ENCODE data around the gene CLMN. TPM values are rescaled to one million over a fixed set of nuclear protein-coding genes. Genes with fewer than 3 reads are reported as not detected.

The CLMN gene
- total and polyA plus RNA-seq, 2 of the 13 experiments (the other 11 are each of a cell fraction or from before 2014, with no cell fraction given), result 15.1 to 16.7 TPM

GRCh38 chr14:95319312-95320077, at the start of gene CLMN (continued):
- TF ChIP-seq FOXP4 (CRISPR knock-in tag; IDR thresholded peaks at IDR 0.05), result peak; percentile 35; the same call in 1 of the 2 replicates
- peak; percentile 38; the same call in 1 of the 2 replicates for TF ChIP-seq NR0B2 (CRISPR knock-in tag; IDR thresholded peaks at IDR 0.05)
- TF ChIP-seq PITX1 (CRISPR knock-in tag; IDR thresholded peaks at IDR 0.05), result no peak
- no peak for TF ChIP-seq SOX6 (IDR thresholded peaks at IDR 0.05)
- no peak for TF ChIP-seq SOX6 (CRISPR knock-in tag; IDR thresholded peaks at IDR 0.05)
- TF ChIP-seq SUZ12 (IDR thresholded peaks at IDR 0.05; ENCODE audit: low read depth, low read length), result no peak
- TF ChIP-seq KDM5B (CRISPR knock-in tag; IDR thresholded peaks at IDR 0.05; ENCODE audit: borderline replicate concordance), result peak; percentile 78
- TF ChIP-seq RARG (CRISPR knock-in tag; IDR thresholded peaks at IDR 0.05; ENCODE audit: low read depth), result no peak
- TF ChIP-seq JUN (CRISPR knock-in tag; IDR thresholded peaks at IDR 0.05), result no peak
- TF ChIP-seq ESRRA (CRISPR knock-in tag; IDR thresholded peaks at IDR 0.05; ENCODE audit: low read depth), result no peak
- 0 out of 2 replicates have a peak, but pooled peaks have one; percentile 32 for TF ChIP-seq ZNF776 (CRISPR knock-in tag; IDR thresholded peaks at IDR 0.05)
- no peak for TF ChIP-seq NFRKB (IDR thresholded peaks at IDR 0.05)
- TF ChIP-seq, protein P1, sequence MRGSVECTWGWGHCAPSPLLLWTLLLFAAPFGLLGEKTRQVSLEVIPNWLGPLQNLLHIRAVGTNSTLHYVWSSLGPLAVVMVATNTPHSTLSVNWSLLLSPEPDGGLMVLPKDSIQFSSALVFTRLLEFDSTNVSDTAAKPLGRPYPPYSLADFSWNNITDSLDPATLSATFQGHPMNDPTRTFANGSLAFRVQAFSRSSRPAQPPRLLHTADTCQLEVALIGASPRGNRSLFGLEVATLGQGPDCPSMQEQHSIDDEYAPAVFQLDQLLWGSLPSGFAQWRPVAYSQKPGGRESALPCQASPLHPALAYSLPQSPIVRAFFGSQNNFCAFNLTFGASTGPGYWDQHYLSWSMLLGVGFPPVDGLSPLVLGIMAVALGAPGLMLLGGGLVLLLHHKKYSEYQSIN (CRISPR knock-in tag; IDR thresholded peaks at IDR 0.05; ENCODE audit: borderline replicate concordance), result no peak
- TF ChIP-seq CCAR2 (optimal IDR thresholded peaks at IDR 0.05; ENCODE audit: low read depth, low read length), result no peak
- no peak for TF ChIP-seq NFIB (CRISPR knock-in tag; IDR thresholded peaks at IDR 0.05; ENCODE audit: borderline replicate concordance)
- TF ChIP-seq ZNF235 (CRISPR knock-in tag; IDR thresholded peaks at IDR 0.05; ENCODE audit: borderline replicate concordance), result no peak
- TF ChIP-seq ZNF768 (CRISPR knock-in tag; IDR thresholded peaks at IDR 0.05), result peak; percentile 25; the same call in 1 of the 2 replicates
- no peak for TF ChIP-seq ZNF557 (CRISPR knock-in tag; IDR thresholded peaks at IDR 0.05)
- TF ChIP-seq, protein P2, sequence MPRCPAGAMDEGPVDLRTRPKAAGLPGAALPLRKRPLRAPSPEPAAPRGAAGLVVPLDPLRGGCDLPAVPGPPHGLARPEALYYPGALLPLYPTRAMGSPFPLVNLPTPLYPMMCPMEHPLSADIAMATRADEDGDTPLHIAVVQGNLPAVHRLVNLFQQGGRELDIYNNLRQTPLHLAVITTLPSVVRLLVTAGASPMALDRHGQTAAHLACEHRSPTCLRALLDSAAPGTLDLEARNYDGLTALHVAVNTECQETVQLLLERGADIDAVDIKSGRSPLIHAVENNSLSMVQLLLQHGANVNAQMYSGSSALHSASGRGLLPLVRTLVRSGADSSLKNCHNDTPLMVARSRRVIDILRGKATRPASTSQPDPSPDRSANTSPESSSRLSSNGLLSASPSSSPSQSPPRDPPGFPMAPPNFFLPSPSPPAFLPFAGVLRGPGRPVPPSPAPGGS (CRISPR knock-in tag; IDR thresholded peaks at IDR 0.05), result no peak
- TF ChIP-seq ZKSCAN8 (CRISPR knock-in tag; IDR thresholded peaks at IDR 0.05; ENCODE audit: borderline replicate concordance), result no peak
- TF ChIP-seq FUBP1 (CRISPR knock-in tag; IDR thresholded peaks at IDR 0.05; ENCODE audit: borderline replicate concordance), result no peak

Data from HepG2 (cell line).